Measurements from ENCODE around the gene BIN1.

DNA sequence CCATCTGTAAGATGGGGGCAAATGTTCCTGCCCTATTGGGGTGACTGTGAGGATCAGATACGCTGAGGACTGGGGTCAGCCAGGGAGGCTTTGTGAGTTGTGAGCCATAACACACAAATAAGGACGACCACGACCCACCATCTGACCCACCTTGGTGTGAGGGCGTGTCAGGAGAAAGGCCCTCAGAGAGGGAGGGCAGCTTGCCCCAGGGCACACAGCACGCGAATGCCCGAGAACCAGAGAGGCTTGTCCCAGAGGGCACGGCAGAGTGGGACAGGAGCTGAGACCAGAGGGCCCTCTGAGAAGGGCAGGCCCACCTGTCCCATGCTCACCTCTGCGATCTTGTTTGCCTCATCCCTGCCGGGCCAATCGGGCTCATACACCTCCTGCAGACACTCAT, 36.7 kb downstream of the BIN1 start:
- TF ChIP-seq, protein P1, sequence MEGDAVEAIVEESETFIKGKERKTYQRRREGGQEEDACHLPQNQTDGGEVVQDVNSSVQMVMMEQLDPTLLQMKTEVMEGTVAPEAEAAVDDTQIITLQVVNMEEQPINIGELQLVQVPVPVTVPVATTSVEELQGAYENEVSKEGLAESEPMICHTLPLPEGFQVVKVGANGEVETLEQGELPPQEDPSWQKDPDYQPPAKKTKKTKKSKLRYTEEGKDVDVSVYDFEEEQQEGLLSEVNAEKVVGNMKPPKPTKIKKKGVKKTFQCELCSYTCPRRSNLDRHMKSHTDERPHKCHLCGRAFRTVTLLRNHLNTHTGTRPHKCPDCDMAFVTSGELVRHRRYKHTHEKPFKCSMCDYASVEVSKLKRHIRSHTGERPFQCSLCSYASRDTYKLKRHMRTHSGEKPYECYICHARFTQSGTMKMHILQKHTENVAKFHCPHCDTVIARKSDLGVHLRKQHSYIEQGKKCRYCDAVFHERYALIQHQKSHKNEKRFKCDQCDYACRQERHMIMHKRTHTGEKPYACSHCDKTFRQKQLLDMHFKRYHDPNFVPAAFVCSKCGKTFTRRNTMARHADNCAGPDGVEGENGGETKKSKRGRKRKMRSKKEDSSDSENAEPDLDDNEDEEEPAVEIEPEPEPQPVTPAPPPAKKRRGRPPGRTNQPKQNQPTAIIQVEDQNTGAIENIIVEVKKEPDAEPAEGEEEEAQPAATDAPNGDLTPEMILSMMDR (IDR thresholded peaks at IDR 0.05; ENCODE audit: poor library complexity, severe bottlenecking): no peak
- no peak for TF ChIP-seq MXI1 (conservative IDR thresholded peaks at IDR 0.05; ENCODE audit: poor library complexity, severe bottlenecking)
- no peak for TF ChIP-seq SMC3 (conservative IDR thresholded peaks at IDR 0.05; ENCODE audit: poor library complexity)
- TF ChIP-seq RAD21 (conservative IDR thresholded peaks at IDR 0.05): no peak
- no peak for TF ChIP-seq POLR2AphosphoS5 (IDR thresholded peaks at IDR 0.05)
- TF ChIP-seq EZH2 (IDR thresholded peaks at IDR 0.05; ENCODE audit: borderline replicate concordance, insufficient read depth, low read length, poor library complexity, severe bottlenecking): no peak
- TF ChIP-seq EP300 (conservative IDR thresholded peaks at IDR 0.05; ENCODE audit: poor library complexity, severe bottlenecking): no peak
